ENCODE data around the gene AIRE.

AIRE gene

DNA sequence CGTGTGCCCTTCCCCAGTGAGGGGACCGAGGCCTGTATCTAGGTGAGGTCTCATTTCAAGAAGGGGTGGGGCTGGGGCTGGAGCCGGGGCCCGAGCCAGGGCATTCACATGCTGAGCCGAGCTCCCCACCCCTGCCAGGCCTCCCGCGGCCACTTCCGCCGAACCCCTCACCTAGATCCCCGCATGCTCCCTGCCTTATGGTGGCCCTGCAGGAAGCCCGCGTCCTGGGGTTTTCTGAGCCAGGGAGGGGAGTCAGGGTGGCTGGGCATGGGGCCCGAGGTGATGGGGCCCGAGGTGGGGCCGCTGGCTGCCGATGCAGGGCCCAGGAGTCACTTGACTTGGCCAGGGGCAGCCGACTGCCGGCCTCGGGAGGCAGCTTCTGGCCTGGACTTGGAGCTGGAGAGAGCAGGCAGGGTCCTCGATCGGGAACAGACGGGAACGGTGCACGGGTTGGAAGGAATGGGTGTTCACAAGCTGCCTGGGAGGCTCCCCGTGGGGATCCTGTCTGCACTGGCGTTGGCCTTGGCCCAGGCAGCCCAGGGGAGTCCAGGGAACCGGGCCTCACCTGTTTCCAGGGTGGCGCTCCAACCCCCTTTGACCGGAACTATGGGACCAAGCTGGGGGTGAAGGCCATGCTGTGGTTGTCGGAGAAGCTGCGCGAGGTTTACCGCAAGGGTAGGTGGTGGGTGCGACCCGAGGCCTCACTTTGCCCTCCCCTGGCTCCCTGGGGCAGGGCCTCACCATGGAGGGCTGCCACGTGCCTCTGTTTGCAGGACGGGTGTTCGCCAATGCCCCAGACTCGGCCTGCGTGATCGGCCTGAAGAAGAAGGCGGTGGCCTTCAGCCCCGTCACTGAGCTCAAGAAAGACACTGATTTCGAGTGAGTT, 40.0 kb downstream of the AIRE start:
- DNase-seq = no peak

DNA sequence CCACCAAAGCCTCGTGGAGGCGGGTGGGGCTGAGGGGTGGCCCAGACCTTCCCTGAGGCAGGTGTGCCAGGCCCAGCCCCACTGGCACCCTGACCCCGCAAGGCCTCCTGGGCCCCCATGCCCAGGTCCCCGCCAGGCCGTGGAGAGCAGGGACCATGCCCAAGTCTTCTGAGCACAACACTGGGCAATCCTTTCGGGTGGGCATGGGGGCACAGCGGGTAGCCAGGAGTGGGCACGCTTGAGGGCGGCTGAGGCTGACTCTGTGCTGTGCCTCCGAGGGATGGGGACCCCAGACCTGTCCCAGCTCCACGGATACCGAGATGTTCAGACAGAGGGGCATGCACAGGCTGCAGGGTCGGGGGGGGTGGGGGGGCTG, 40.6 kb downstream of the AIRE start:
- DNase-seq = no peak

DNA sequence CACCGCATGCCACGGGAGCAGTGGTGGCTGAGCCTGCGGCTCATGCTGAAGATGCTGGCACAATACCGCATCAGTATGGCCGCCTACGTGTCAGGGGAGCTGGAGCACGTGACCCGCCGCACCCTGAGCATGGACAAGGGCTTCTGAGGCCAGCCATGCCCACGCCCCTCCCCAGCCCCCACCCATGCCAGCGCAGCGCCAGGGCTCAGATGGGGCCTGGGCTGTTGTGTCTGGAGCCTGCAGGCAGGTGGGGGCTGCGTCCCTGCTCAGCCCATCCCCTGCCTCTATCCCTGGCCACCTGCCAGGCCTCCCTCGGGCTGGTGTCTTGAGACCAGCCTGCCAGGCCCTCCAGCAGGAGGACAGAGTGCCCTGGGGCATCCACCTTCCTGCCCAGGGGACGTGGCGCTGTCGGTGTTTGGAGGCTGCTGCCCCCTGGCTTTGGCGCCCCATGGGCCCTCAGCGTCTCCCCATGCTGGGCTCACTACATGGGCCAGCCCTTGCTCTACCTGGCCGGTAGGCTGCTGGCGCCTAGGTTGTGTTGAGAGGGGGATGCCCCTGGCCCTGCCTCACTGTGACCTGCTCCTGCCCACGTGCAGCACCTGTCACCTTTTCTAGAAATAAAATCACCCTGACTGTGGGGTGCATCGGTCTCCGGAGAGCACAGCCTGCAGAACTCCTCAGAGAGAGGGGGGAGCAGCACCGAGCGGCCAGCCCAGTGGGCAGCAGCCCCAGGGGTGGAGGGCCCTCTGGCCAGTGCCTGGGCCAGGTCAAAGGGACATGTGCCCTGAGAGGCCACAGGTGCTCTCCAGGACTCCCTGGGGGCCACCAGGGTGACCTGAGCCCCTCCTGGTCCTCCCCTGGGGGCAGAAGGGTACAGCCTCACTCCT, 41.3 kb downstream of the AIRE start:
- DNase-seq = no peak

DNA sequence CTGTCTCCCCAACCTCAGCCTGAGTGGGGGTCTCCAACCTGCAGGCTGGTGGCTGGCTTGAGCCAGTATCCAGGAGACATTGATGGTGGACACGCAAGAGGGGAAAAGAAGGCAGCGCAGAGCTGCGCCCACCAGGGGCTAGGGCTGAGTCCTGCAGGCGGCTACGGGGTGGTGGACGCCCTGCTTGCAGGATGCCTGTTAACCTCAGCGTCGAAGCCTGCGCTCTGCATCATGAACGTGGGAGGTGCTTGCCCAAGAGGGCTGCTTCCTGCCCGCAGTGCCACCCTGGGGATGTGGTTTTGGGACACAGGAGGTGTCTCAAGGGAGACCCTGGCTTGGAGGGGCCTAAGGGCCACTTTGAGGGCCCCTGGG, 41.9 kb downstream of the AIRE start:
- no peak for DNase-seq

DNA sequence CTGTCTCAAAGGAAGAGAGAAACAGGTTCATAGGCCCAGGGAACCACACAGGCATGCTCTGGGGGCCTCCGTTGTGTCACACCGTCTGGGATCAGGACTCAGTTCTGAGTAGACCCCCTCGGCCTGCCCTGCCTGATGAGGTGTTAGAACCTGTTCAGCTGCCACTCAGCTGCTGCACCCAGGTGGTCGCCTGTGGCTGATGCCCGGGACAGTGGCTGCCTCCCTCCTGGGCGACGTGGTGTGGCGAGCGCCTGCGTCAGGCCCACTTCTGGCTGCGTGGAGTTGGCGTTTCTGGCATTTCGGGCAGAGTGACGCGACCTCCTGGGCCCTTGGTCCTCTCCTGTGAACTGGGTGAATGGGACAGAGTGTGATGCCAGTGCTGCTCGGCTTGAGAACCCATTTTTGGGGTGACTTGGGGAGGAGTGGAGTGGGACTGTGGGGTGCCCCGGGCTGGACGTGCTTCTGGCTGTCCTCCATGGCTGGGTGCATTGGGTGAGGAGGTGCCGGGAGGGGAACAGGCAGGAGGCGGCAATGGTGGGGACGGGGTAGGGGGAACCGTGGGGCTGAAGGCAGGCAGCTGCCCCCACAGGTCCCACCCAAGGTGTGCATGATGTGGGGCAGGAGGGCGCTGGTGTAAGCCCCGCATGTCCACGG, 42.7 kb downstream of the AIRE start:
- DNase-seq = no peak

DNA sequence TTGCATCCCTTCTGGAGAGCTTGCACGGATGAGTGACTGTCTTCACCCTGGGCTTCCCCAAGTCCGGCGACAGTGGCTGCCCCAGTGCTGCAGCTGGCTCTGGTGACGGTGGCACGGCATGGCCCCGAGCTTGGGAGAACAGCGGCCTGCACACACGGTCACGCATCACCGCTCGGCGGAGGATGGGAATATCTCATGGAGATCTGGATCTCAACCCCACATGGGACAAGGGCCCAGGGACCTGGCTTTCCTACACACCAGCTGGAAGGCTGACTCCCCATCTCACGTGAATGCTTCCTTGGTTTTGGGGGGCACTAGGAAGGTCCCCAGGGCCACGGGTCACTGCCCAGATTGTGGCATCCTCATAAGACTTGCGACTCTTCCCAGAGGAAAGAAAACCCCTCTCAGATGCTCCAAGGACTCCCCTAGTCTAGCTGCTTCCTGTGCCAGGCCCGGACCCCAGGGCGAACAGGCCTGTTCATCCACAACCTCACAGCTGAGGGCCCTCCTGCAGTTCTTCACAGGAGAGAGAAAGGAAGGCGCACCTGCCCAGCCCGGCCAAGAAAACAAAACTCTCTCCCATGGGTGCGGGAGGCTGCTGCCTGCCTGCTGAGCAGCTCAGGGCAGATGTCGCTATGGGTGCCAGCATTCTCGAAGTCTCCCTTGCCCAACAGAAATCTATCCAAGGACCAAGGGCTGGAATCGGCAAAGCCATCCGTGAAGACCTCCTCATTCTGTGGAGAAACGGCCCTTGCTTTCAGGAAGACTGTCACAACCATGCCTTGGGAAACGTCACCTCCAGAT, 43.6 kb downstream of the AIRE start:
- DNase-seq = no peak

DNA sequence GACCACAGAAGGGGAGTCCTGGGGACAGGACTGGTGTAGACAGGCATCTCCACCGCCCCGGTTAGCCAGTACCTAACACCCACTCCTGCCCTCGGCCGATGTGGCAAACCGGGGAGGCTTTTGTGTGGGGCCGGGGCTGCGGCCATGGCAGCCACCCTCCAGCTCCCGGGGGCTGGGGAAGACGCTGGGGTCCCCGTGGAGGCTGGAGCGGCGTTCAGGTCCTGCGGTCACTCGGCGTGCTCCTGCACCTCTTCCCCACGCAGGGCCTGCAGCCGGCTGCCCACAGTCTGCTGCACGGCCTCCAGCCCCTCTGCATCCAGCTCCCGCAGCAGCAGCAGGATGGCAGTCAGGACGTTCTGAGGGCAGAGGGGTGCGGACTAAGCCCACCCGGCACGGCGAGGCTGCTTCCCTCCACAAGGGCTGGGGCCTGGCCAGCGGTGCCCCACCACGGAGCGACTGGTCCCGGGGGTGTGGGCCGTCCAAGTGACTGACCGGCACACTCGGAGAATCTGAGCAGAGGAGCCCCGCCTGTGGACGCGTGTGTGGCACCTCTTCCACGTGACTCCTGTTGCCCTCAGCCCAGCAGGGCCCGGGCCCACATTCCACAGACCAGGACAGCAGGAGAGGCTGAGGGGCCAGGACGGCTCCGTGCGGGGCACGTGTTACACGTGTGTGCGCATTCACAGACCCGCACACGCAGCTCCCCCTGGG, 44.5 kb downstream of the AIRE start:
- no peak for DNase-seq

DNA sequence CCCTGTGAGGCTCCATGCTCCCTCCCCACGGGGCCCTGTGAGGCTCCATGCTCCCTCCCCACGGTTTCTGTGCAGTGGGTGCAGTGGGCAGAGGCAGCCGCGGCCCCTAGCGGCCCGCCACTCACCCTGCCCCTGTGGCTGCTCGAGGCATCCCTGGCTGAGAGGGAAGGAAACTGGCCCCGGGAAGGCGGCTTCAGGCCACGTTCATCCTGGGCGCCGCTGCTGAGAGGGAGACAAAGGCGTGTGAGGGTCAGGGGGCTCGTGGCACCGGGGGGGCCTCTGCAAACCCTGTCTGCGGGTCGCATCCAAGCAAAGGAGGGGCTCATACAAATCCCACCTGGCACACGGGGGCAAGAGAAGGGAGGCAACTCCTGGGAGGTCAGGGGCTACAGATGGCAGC, 45.0 kb downstream of the AIRE start:
- no peak for DNase-seq

DNA sequence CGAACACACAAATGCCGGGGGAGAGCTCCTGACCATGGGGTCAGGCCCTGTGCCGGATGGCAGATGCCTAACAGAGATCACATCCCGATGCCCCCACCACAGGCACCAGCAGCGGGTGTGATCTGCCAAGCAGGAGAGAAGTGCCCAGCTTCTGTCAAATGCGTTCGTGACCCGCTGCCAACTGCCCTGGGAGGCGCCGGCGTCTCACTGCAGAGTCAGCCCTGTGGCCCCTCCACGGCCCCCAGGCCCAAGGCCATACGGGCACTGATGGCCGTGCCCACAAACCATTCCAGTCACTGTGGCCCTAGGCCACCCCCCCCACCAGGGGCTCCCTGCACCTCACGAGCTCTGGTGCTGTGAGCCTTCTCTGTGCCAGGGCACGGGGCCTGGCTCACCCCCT, 45.5 kb downstream of the AIRE start:
- DNase-seq = no peak

DNA sequence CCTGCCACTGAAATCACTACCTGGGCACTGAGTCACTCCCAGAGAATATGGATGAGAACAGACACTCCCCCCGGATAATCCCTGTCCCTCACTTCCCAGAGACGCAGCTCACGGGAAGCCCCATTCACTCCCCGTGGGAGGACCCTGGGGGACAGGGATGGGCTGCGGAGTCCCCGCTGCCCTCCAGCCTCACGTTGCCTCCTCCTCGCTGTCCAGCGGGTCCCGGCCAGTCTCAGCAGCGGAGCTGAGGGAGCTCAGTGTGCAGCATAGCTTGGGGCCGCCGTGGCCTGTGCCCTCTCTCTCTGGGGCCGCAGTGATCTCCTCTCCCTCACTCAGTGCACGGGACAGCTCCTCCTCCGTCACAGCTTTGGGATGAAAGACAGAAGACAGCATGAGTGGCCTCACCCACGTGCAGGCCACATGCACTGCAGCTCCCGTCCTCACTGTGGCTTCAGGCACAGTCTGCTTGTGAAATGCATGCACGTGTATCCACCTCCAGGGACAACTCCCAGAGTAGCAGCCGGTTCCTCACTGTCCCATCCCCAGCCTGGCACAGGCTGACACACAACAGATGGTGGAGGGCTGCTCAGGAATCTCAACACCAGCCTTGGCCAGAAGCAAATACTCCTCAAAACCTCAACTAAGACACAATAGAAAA, 46.1 kb downstream of the AIRE start:
- no peak for DNase-seq

DNA sequence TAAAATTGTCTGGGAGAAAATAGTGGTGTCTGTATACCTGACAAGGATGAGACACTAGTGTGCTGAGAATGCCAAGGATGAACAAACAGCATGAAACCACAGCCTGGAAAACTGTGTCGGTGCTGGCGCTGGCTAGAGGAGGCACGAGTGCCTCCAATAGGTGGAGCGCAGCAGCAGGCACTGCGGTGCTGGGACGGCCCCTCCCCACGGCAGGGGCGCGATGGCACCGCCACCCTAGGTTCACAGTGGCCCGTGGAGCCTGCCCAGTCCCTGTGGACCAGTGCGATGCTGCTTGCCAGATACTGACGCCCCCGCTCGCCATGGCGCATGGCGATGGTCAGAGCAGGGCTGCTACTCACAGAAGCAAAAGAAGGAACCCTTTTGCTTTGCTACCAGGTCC, 46.7 kb downstream of the AIRE start:
- no peak for DNase-seq

DNA sequence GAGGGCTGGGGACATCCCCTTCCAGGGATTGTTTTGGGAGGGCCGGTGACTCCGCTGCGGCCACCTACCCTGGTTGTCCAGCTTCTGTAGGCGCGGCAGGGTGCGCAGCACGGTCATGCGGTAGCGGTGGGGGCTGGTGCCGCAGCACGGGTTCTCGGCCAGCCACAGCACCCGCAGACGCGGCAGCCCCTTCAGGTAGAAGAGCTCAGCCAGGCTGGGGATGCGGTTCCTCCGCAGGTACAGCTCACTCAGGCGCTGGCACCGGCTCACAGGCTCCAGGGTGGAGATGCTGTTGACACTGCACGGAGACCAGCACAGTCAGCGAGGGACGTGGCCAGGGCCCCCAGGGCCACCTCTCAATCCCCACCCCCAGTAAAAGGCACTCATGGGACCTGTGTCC, 47.3 kb downstream of the AIRE start:
- no peak for DNase-seq

DNA sequence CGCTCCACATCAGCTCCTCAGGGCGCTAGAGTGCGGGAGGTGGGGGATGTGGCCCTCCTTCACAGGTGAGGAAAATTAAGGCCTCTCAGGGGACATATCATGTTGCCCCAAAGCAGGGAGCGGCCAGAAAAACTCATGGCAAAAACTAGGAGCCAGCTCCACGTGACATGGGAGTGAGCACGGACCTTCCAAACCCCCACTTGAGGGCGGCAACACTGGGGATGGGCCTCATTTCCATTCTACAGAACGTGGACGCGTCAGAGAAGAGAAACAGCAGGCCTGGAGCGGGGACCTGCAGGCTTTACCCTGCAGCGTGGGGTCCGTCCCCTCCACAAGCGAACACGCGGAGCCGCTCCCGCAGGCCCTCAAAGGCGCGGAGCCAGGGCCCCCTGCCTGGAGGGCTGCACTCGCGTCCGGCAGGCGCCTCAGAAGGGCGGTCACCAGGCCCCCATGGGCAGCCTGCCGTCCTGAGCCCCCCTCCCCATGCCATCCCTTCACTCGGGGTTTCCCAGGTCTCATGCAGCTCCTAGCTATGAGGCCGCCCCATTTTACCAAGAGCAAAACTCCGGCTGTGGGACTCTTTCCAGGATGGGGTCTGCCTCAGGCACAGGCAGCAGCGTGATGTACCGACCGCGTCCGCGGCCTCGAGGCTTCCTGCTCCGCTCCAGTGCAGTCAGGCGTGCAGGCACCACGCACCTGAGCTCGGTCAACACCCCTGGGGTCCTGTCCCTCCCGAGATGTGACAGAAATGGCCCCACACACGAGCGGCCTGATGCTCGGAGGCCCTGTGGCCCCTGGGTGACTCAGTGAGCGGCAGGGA, 48.0 kb downstream of the AIRE start:
- DNase-seq = no peak

DNA sequence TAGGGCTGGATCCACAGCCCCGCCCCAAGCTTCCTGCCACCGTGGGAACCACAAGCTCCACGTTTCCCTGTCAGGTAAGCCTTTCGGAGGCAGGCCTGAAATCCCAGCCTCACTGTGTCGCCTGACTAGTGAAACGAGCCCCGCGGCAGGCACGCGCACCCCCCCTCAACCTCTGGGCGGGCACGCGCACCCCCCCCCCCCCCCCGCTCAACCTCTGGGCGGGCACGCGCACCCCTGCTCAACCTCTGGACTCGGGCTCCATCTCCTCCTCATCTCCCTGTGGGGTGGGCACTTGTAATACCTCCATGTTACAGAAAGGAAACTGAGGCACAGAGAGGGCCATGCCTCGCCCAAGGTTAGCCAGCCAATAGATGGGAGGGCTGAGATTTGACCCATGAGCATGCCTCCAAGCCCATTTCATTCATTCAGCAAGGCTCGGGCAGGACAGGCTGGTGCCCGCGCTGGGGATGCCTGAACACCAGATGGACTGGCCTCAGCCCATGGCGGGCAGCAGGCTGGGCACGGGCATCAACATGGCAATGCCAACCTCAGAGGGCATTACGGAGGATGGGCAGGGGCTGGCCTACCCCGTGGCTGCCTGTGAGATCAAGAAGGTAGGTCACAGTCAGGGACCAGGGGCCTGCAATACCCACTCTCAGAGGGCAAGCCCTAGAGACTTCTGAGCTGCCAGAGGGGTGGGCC, 48.8 kb downstream of the AIRE start:
- DNase-seq = no peak

DNA sequence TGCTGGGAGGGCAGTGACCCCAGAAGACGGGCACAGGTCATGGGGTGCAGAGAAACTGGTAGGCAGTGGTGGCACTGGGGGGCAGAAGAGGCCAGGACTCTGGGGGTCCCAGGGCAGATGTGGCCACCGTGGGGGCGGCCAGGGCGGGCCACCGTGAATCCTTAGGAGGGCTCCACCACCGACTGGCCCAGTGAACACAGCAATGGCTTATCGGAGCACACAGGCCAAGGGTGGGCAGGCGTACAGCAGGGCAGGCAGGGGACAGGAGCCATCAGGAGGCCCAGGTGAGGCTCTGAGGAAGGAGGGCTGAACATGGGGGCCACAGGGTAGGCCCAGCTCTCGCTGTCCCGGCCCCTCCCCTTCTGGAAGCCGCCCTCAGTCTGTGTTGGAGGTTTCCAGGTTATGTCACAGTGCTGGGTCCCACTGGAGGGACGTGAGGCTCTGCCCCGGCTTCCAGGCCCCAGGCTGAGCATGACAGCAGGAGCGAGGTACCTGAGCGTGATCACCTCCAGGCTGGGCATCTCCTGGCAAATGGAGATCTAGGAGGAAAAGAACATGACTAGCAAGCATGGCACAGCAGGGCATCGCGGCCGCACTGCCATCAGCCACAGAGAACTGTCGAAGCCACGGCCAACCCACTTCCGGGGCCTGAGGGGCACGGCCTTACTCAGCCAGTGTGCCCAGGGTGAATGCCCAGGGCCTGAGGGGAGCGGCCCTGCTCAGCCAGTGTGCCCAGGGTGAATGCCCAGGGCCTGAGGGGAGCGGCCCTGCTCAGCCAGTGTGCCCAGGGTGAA, 49.8 kb downstream of the AIRE start:
- DNase-seq = no peak

DNA sequence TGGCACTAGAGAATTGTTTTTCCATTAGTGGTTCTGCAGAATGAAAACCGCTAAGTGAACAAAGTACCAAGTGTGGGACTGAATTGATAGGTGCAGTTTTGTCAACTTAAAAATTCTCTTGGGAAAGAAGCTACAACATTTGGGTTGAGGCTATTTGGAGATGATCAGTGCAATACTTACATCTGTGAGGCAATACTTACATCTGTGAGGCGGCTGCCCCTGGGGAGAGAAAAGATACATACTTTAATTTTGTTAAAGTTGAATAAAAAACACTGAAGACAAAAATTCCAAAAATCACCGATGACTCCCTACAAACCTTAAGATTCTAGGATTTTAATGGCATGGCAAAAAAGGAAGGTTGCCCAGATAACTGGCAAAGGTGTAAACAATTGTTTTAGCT, 51.8 kb downstream of the AIRE start:
- no peak for DNase-seq

DNA sequence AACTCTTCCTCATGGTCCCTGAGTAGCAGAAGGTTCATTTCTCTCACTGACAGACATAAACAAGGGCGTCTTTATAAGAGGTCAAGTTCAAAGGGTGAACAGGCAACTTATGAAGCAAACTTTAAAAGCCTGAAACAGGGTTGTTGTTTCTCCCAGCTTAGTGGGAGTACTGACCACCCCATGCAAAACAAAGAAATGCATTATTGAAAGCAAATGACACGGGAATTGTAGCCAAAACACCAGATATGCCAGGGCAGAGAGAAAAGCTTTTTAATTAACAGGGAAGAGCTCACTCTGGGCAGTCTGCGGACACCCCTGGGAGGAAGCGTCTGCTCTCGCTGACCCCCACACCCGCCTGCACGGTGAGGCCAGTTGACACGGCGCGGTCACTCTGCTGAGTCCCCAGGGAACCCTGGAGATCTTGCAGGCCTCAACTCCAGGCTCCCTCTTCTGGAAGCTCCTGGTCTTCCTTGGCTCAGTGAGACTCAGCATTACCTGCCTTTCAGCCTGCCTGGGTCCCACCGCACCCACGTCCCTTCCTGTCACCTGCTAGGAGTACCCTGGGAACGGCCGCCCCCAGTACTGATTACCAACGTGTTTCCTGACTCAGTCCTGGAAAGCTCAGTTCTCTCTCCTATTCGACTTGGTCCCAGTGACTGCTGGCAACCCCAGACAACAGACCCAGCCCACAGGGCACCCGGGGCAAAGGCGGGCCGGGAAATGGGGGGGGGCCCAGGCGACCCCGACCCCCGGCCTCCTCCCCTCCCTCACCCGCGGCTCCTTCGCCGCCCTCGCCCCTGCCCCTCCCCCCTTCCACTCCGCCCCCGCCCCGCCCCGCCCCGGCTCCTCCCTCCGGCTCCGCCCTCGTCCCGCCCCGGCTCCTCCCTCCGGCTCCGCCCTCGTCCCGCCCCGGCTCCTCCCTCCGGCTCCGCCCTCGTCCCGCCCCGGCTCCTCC, 52.5 kb downstream of the AIRE start:
- peak; percentile 35 to 45 for DNase-seq

Data from activated CD4-positive, alpha-beta T cell treated with anti-CD3 and anti-CD28 coated beads, Interleukin-2, amount 50 U/mL, for 48 hours (primary cell).